ENCODE measurements around the gene PCCA.

Gene PCCA

DNA sequence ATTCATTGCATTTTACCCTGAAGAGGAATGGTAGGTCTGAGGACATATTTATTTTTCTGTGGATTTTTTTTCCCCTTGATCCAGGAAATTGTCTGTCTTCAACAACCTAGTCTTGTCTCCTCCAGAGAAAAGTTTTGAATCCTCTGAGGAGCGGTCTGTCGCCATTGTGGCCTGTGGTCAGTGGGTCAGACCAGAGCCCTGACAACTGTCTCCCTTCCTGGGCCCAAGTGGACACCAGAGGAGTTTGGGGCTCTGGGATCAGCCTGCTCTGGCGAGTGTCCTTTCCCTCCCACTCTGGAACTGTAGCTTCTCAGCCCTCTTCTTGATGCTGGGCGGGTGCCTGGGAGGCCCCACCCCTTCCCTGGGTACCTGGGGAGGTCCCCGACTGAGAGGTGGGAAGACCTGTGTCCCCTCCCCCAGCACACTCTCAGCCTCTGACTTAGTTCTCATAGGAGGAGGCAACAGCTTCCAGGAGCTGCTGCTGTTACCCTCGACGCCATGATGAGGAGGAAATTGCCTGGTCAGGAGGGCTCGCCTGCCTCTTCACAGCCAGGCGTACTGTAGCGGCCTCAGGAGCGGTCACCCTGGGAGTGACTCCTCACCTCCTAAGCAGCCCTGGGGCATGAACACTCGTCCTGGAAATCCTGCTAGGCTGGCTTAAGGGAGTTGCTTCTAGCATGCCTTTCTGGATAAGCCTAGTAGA, 389.4 kb downstream of the PCCA start:
- DNase-seq, result no peak

DNA sequence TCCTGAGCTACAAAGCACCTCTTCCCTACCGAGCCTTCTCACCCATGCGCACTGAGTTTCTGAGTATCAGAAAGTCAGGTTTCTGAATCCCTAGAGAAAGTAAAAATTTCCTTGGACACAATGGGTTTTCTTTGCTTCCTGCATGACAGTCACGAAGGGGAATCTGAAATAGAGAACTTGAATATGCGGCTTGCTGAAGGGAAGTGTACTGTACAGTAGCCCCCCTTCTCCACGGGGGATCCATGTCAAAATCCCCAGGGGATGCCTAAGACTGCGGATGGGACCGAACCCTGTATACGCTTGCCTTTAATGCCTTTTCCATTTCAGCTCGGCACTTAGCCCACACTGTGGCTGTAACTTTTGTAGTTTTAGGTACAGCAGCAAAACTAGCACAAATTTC, 391.8 kb downstream of the PCCA start:
- no peak for DNase-seq

DNA sequence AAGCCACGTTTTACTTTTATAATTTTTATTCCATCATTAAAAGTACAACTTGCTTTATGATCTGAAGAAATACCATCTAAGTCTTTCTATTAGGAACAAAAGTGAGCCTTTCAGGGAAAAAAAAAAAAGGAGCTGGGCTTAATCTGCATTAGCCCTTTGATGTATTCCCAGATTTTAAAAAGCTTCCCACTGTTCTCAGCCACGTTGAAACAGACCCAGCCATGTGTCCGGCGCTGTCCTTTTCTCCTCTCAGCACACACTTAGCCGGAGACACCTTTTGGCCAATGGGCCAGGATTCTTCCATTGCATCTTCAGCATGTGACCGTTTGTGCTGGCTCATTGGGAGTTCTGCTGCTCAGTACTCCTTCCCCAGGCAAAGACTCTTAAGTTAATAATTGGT, 394.2 kb downstream of the PCCA start:
- DNase-seq, result no peak

GRCh38 chr13:100483841-100484381, 395.0 kb downstream of the PCCA start:
- no peak for DNase-seq

DNA sequence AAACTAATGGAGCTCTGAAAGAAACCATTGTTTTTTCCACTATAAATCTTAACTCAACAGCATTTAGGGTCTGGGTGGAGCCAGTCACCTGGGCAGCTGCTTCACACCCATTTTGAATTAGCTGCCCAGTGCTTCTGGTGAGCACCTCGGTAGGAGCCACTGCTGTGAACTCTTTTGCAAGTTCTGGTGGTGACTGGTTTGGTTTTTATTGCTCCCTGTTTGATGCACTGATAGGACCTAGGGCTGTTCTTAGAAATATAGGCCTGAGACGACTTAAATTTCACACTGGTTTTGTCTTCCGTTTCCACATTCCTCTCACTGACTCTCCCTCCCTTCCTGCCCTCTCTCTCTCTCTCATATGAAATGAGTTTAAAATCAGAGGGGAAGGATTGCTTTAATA, 395.8 kb downstream of the PCCA start:
- DNase-seq, result no peak

GRCh38 chr13:100485265-100485664, 396.4 kb downstream of the PCCA start:
- DNase-seq, result no peak

DNA sequence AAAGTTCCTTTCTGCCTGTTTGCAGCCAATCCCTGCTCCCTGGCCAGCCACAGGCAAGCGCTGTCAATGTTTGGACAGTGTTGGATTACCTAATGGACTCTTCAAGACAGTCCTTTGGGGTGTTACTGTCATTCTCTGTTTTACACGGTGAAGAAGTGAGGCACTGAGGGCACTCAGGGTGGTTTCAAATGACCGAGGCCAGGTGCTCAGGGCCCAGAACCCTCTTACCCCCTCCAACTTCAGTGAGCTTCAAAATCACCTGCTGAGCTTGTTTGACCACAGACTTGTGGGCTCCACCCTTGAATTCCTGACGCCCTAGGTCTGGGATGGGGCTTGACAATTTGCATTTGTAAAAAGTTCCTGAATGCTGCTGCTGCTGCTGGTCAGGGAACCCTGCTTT, 401.8 kb downstream of the PCCA start:
- no peak for DNase-seq

DNA sequence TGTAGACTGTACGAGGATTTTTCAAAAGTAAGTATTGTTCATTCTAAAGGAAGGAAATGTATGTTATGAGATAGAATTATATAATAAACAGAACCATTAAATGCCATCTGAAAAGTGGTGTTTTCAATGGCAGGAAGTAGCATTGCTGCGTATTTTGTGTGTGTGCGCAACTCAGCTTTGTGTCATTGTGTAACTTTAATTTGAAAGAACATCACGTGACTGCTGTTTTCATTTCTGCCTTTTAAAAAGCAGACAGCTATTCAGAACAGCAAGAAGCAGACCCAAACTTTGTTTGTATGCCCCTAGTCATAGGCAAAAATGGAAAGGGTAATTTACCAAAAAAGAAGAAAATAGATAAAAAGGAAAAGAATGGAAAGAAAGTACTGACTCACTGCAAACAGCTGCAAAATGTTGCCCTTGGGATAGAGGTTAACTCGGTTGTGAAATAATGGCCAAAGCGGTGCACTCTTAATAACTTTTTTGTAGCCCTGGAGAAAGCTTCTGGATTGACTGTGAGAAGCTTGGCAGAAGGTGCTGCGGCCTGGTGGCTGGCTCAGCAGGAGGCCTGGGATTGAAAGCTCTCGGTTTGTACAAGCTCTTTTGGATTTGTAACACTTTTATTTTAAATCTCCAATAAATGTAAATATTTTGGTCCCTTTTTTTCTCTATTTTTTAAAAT, 402.4 kb downstream of the PCCA start:
- DNase-seq, result no peak

- DNase-seq, result no peak
Observed at GRCh38 chr13:100493418-100493817, 404.5 kb downstream of the PCCA start.

DNA sequence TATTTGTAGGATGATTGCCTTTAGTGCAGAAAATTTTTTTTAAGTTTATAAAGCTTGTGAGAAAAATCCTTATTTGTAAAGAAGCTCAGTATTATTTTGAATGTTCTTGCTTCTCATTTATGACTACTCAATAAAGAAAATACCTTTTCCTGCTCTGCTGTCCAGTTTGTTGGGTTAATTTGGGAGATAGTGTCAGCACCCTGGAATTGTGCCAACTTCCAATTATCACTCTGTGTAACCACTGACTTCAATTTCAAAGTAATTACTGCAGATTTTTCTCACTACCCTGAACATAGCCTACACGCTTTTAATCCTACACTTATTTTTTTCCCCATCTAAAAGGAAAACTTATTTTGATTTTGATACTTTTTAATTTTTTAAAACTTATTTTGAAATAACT, 406.6 kb downstream of the PCCA start:
- DNase-seq, result no peak

- no peak for DNase-seq
Observed at GRCh38 chr13:100497389-100497788, 408.5 kb downstream of the PCCA start.

DNA sequence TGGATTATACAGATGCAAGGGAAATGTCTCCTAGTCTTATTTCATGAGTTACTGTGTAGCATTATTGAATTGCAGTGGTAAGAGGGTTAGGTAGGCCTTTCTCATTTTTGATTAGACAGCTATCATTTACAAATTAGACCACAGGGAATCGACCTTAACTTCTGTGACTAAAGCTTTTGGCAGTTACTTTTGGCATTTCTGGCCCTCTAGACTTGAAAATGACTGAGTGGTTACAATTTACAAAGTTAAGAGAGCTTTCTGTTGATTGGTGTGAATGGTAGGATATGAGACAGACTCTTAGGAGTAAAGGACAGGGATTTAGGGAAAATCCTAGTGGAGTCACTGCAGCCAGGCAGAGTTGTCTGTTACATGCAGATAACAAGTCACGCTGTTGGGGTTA, 413.6 kb downstream of the PCCA start:
- DNase-seq, result no peak

DNA sequence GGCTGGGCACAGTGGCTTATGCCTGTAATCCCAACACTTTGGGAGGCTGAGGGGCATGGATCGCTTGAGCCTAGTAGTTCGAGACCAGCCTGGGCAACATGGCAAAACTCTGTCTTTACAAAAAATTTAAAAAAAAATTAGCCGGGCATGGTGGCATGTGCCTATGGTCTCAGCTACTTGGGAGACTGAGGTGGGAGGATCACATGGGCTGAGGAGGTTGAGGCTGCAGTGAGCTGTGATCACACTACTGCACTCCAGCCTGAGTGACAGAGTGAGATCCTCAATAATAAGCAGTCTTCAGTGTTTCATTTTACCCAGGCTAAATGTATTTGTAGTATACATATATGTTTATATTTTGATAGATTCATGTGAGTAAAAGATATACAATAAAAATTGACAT, 414.7 kb downstream of the PCCA start:
- DNase-seq, result no peak

DNA sequence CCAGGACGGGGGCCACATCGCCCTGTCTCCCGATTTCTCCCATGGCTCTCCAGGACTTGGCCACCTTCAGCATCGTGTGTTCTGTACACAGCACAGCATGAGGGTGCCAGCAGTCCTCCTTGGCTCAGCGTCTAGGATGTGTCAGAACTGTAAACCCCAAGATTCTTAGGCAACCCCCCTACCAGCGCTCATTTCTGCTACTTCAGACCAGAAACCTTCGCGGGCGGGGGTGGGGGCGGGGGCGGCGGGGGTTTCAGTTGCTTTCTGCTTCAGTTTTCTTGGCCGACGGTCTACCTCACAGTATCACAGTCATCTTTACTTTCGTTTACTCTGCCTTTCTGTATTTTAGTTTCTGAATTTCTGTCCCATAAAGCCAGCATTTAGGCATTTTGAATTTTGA, 417.3 kb downstream of the PCCA start:
- no peak for DNase-seq

- peak; percentile 19 for DNase-seq
Observed at GRCh38 chr13:100506600-100507422, 417.9 kb downstream of the PCCA start.

DNA sequence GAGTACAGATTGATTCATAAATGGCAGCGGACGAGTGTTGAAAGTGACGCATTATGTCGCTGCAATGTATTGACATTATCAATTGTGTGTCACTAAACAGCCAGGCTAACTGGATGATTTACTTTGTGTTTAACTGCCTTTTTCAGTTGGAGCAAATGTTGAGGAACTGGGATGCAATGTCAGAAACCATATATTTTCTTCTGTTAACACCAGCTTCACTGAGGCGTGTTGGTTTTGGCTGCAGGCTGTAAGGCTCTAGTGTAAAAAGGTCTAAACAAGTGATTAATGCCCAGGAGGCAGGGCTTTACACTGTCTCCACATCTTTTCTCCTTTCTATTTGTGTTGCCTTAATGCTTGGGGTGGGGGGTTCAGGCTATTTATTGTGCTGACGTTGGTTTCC, 419.6 kb downstream of the PCCA start:
- DNase-seq, result no peak

GRCh38 chr13:100508996-100509395, 420.1 kb downstream of the PCCA start:
- no peak for DNase-seq

DNA sequence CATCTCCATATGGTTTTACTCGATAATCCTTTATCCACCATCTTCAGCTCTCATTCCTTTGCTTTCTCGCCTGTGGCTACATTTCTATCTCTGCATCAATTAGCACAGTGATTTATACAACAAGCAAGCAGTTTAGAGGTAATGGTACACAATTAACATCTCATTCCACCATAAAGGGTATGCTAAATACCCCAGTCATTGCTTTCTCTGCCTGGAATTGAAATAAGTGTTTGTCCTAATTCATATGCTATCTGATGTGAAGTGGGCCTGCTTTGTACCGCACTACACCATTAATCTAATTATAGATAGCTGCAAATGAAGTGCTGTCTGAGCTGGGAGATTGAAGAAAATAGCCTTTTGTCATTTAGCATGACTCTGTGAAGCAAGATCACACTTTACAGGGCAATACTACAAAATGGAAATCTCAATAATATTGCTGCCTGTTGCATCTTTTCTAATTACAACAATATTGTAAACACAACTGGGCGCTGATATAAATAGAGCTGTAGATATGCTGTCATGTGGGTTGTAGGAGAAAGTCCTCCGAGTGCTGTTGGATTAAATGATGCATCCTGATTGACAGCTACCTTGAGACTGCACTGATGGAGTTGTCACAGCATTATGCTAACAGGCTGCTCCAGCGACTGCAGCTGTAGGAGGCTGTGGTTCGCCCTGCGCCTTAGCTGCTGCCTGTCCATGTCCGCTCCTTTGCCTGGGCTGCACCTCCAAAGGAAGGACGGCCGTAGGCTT, 421.5 kb downstream of the PCCA start:
- DNase-seq, result no peak

DNA sequence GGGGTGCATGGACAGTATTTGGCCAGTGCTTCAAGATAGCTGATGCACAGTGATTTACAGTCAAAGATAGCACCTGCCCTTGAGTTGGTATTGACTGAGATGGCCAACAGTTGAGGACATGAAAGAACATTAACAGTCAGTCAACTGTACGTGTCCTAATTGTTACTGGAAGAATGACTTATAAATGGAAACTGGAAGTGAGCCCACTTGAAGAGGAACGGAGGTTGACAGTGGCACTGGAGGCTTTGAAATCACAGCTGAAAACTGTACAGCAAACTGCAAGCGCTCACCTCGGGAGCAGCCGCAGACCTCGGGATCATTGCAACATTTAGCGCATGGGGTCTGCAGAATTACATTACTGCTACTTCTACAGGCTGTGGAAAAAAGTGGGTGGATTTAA, 422.6 kb downstream of the PCCA start:
- DNase-seq, result no peak

DNA sequence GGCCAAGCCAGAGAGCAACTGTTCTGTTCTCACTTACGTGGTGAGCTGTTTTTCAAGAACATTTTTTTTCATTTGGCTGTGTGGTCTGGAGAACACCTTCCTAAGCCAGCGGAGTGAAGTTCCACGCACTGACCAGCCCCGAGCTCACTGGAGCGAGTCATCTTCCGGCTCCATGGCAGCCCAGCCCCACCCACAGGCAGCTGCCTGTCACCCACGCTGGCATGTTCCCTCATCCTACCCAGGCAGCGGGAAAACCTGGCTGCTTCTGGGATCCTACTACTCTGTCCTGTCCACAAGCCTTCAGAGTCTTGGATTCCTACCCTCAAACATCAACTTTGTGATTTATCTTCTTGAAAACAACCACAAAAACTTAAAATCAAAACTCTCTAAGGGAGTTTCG, 423.5 kb downstream of the PCCA start:
- DNase-seq, result no peak

DNA sequence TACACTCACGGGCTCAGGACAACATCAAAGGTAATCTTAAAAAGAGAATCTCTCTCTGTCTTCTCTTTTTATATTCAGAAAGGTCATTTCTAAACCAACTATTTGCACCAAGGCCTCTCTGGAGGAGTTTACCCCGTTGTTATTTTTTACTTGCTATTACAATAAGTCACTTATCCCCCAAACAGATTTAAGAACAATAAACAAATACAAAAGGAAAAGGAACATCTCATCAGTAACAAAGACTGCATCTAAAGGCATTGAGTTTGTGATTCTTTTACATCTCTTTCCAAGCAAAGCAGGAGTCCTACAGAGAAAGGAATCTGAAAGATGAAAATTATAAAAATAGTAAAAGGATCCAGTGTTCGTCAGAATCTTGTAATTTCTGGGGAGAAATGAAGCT, 424.3 kb downstream of the PCCA start:
- no peak for DNase-seq

DNA sequence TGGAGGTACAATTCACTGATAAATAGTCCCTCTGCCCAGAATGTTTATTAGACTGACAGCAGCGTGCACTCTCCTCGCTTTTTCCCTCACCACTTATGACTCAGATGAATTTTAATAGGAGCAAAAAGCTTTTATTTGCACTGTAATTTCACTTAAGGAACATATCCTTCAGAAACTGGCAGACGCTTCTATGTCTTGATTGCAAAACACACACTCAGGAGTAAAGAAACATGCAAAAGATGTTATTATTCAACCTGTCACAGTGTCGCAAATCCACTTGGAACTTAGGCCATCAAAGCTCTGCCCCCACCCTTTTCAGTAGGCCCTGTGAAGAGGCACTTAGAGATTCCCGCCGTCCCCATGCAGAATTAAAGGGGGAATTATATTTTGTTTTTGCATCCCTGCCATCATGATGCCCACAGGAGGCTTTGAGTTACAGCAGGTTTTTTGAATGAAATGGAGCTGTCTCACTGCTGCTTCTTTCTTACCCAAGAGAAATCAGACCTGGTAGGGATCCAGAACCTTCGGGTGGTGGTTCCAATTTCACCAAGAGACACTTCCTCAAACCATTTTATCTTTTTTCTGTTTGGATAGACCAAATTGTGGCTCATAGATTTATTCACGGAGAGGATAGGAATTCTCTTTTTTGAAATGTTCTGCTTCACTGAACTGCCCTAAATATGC, 425.2 kb downstream of the PCCA start:
- DNase-seq, result no peak
